Measurements from ENCODE around the gene KCNQ1. TPM values are rescaled to one million over a fixed set of nuclear protein-coding genes. Genes with fewer than 3 reads are reported as not detected.

The KCNQ1 gene
- polyA plus RNA-seq, 1 donor from 2014 or later = not detected

- H2AFZ ChIP-seq (ENCODE audit: low read depth, low read length) = no peak overlapping the region
- no peak overlapping the region for H3K27ac ChIP-seq (ENCODE audit: low read length)
- no peaks in the 10 kb centered on the region for H3K9me2 ChIP-seq (ENCODE audit: insufficient read depth, low read length)
- H3K79me2 ChIP-seq (replicated peaks; ENCODE audit: insufficient read depth, low read length) = no peaks in the 10 kb centered on the region
- no peaks in the 10 kb centered on the region for H3F3A ChIP-seq (ENCODE audit: insufficient read depth, low read length, poor library complexity, severe bottlenecking)
- no peaks in the 10 kb centered on the region for H4K20me1 ChIP-seq (ENCODE audit: insufficient read depth)
- H3K9me3 ChIP-seq (ENCODE audit: low read length) = no peaks in the 10 kb centered on the region
- H3K4me2 ChIP-seq (ENCODE audit: low read length) = no peak overlapping the region
- no peaks in the 10 kb centered on the region for H3K36me3 ChIP-seq (ENCODE audit: insufficient read depth, low read length)
- TF ChIP-seq RAD21 (conservative IDR thresholded peaks at IDR 0.05) = no peak
- no peak for TF ChIP-seq TAF1 (IDR thresholded peaks at IDR 0.05; ENCODE audit: low read depth)
- TF ChIP-seq EZH2 (IDR thresholded peaks at IDR 0.05; ENCODE audit: borderline replicate concordance, insufficient read depth, low read length, poor library complexity, severe bottlenecking) = no peak
- no peak for TF ChIP-seq EP300 (conservative IDR thresholded peaks at IDR 0.05; ENCODE audit: poor library complexity, severe bottlenecking)
- no peak for TF ChIP-seq CTCF (IDR thresholded peaks at IDR 0.05; ENCODE audit: poor library complexity, severe bottlenecking)
- no peak for TF ChIP-seq REST (IDR thresholded peaks at IDR 0.05; ENCODE audit: borderline replicate concordance)
- TF ChIP-seq POLR2AphosphoS5 (IDR thresholded peaks at IDR 0.05) = no peak
- TF ChIP-seq SMC3 (conservative IDR thresholded peaks at IDR 0.05; ENCODE audit: poor library complexity) = no peak
- no peak for TF ChIP-seq MXI1 (conservative IDR thresholded peaks at IDR 0.05; ENCODE audit: poor library complexity, severe bottlenecking)
- H3K27me3 ChIP-seq (ENCODE audit: insufficient read depth, low read depth, low read length) = no peaks in the 10 kb centered on the region
- no peak overlapping the region for H3K4me3 ChIP-seq (ENCODE audit: low read length)
- no peak overlapping the region for H3K9ac ChIP-seq (ENCODE audit: low read length)
Measured at GRCh38 chr11:2432628-2433071, 12.2 kb upstream of the KCNQ1 start.

- Histone ChIP-seq H2AFZ (ENCODE audit: low read depth, low read length) (no peak overlapping the region), H3K4me3 (ENCODE audit: low read length) (no peak overlapping the region), H3F3A (ENCODE audit: insufficient read depth, low read length, poor library complexity, severe bottlenecking) (no peaks in the 10 kb centered on the region), H3K9me2 (ENCODE audit: insufficient read depth, low read length) (no peaks in the 10 kb centered on the region), H3K4me2 (ENCODE audit: low read length) (no peak overlapping the region), H3K27me3 (ENCODE audit: insufficient read depth, low read depth, low read length) (no peaks in the 10 kb centered on the region), H3K9ac (ENCODE audit: low read length) (no peak overlapping the region), H4K20me1 (ENCODE audit: insufficient read depth) (no peaks in the 10 kb centered on the region), H3K27ac (ENCODE audit: low read length) (no peak overlapping the region), H3K9me3 (ENCODE audit: low read length) (no peaks in the 10 kb centered on the region), H3K79me2 (replicated peaks; ENCODE audit: insufficient read depth, low read length) (no peaks in the 10 kb centered on the region), H3K36me3 (ENCODE audit: insufficient read depth, low read length) (no peaks in the 10 kb centered on the region)
- TF ChIP-seq MXI1 (conservative IDR thresholded peaks at IDR 0.05; ENCODE audit: poor library complexity, severe bottlenecking) (no peak), CTCF (IDR thresholded peaks at IDR 0.05; ENCODE audit: poor library complexity, severe bottlenecking) (no peak), SMC3 (conservative IDR thresholded peaks at IDR 0.05; ENCODE audit: poor library complexity) (no peak), TAF1 (IDR thresholded peaks at IDR 0.05; ENCODE audit: low read depth) (no peak), POLR2AphosphoS5 (IDR thresholded peaks at IDR 0.05) (no peak), REST (IDR thresholded peaks at IDR 0.05; ENCODE audit: borderline replicate concordance) (no peak), EZH2 (IDR thresholded peaks at IDR 0.05; ENCODE audit: borderline replicate concordance, insufficient read depth, low read length, poor library complexity, severe bottlenecking) (no peak), RAD21 (conservative IDR thresholded peaks at IDR 0.05) (no peak), EP300 (conservative IDR thresholded peaks at IDR 0.05; ENCODE audit: poor library complexity, severe bottlenecking) (no peak)
Measured at GRCh38 chr11:2433106-2433925, 11.5 kb upstream of the KCNQ1 start.

All from neural cell (in vitro differentiated cells).